Peyer's patch (tissue), 4 donors: Measurements from ENCODE around the gene LAMC1.

Source experiments
- CTCF ChIP-seq, 6 experiments: fragments of 450-650 bp in 4 of 6; fragments of 200-600 bp in 2 of 6; sonication (generic) in 1 of 6; IDR thresholded peaks; one replicate each; pipeline ENCODE4 v1.5.1; 2017 to 2019; ENCODE audit warnings: antibody characterized with exemption in 6 of 6, mild to moderate bottlenecking in 3 of 6, moderate library complexity in 1 of 6
- POLR2A ChIP-seq, 2 donors: fragments of 450-650 bp; IDR thresholded peaks; one replicate each; pipeline ENCODE4 v1.5.1; 2017; ENCODE audit warnings: antibody characterized with exemption in 2 of 2, mild to moderate bottlenecking in 2 of 2, moderate library complexity in 2 of 2

- TF ChIP-seq CTCF (IDR thresholded peaks at IDR 0.05) (no peak), POLR2A (IDR thresholded peaks at IDR 0.05) (no peak)
These were observed 114.6 kb downstream of the LAMC1 start for GRCh38 chr1:183137782-183138181.
